ENCODE results near the gene SLC6A11. TPM values are rescaled to one million over a fixed set of nuclear protein-coding genes. Genes with fewer than 3 reads are reported as not detected.

SLC6A11 gene
- total RNA-seq, 1 donor from 2014 or later: 2.7 TPM

DNA sequence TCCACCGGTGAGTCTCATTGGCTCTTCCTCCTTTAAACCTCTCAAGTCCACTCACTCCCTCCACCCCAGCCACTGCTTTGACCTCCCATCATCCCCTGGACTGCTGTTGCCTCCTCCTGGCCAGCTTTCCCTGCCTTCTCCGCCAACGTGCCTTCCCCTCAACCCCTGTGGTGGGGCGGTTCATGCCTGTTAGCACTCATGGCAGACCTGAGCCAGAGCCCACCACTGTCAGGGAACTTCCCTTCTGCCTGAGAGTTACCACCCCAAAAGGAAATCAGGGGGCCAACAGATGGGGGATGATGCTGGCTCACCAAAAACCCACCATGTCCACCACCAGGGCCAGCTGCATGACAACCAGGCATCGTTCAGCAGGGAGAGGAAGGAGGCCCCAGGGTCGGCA is 132.3 kb downstream of the SLC6A11 start:
- Mint-ChIP-seq H3K9me3 (no peaks in the 10 kb centered on the region), H3K36me3 (no peaks in the 10 kb centered on the region), H3K4me3 (no peak overlapping the region), H3K27ac (no peak overlapping the region), H3K27me3 (ENCODE audit: low read depth) (peaks cover 34% of the 10 kb centered on the region), H3K4me1 (no peaks in the 10 kb centered on the region)
- no peak for TF ChIP-seq CTCF (IDR thresholded peaks at IDR 0.05; ENCODE audit: unreplicated experiment)
- no peak for DNase-seq (ENCODE audit: low spot score in 2 of 2, unreplicated experiment in 2 of 2)

DNA sequence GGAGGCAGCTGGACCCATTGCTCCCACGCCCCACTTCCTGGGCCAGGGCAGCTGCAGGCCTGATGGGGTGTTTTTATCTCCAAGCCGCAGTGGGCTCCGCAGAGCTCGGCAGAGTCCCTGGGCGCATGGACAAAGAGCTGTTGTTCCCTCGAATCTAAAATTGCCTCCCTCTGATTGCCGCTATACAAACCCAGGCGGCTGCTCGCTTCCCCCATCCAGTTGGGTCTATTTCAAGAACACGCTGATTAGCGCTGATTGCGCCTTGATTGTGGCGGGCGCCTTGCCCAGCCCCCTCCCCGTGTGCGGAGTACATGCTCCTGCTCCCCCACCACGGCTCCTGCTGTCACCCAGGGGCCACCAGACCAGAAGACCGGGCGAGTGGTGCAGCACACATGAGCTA is 133.2 kb downstream of the SLC6A11 start:
- H3K36me3 Mint-ChIP-seq: no peaks in the 10 kb centered on the region
- H3K4me3 Mint-ChIP-seq: no peak overlapping the region
- no peak overlapping the region for H3K27ac Mint-ChIP-seq
- no peak for TF ChIP-seq CTCF (IDR thresholded peaks at IDR 0.05; ENCODE audit: unreplicated experiment)
- H3K27me3 Mint-ChIP-seq (ENCODE audit: low read depth): peaks cover 43% of the 10 kb centered on the region
- no peaks in the 10 kb centered on the region for H3K4me1 Mint-ChIP-seq
- H3K9me3 Mint-ChIP-seq: no peaks in the 10 kb centered on the region
- no peak for DNase-seq (ENCODE audit: low spot score in 2 of 2, unreplicated experiment in 2 of 2)

DNA sequence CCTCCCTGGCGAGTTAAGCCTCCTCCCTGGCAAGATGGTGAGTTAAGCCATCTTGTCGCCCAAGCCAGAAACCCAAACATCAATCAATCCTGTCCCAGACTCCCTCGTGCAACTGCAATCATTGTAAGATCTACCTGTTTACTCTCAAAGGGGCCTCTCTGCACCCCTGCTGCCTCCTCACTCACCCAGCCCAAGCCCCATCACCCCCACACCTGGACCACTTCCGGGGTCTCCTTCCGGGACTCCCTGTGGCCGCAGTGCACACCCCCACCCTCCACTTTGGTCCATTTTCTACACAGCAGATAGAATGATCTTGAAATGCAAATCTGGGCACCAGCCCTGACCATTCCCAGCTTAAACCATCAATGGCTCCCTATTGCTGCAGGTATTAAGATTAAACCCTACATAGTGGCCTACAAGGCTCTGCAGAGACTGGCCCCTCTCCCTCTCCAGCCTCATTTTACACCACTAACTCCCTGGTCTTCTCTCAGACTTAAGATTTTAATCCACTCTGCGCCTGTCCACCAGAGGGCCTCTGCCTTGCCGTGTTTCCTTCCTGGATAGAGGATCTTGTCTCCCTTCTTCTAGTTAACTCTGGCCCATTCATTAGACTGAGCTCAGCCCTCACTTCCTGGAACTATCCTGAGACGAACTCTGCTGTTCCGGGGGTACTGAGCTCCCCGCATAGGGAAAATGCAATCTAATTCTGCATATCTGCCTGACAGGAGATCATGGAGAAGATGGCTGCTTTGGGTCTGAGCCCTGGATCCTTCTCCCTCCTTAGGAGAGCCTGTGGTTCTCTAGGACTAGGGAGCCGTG is 134.7 kb downstream of the SLC6A11 start:
- Mint-ChIP-seq H3K36me3 (no peaks in the 10 kb centered on the region), H3K4me1 (no peaks in the 10 kb centered on the region), H3K27ac (no peak overlapping the region), H3K9me3 (no peaks in the 10 kb centered on the region), H3K4me3 (no peak overlapping the region), H3K27me3 (ENCODE audit: low read depth) (peaks cover 53% of the 10 kb centered on the region)
- TF ChIP-seq CTCF (IDR thresholded peaks at IDR 0.05; ENCODE audit: unreplicated experiment): peak; percentile 35
- DNase-seq (ENCODE audit: low spot score in 2 of 2, unreplicated experiment in 2 of 2): no peak

GRCh38 chr3:10951295-10951926 is 135.4 kb downstream of the SLC6A11 start:
- H3K27me3 Mint-ChIP-seq (ENCODE audit: low read depth): peaks cover 59% of the 10 kb centered on the region
- H3K27ac Mint-ChIP-seq: no peak overlapping the region
- H3K36me3 Mint-ChIP-seq: no peaks in the 10 kb centered on the region
- DNase-seq (ENCODE audit: low spot score in 2 of 2, unreplicated experiment in 2 of 2): no peak
- no peak overlapping the region for H3K4me3 Mint-ChIP-seq
- H3K4me1 Mint-ChIP-seq: no peaks in the 10 kb centered on the region
- TF ChIP-seq CTCF (IDR thresholded peaks at IDR 0.05; ENCODE audit: unreplicated experiment): no peak
- H3K9me3 Mint-ChIP-seq: no peaks in the 10 kb centered on the region

- DNase-seq (ENCODE audit: low spot score in 2 of 2, unreplicated experiment in 2 of 2): no peak
- no peak for TF ChIP-seq CTCF (IDR thresholded peaks at IDR 0.05; ENCODE audit: unreplicated experiment)
- H3K4me1 Mint-ChIP-seq: no peaks in the 10 kb centered on the region
- peaks cover 65% of the 10 kb centered on the region for H3K27me3 Mint-ChIP-seq (ENCODE audit: low read depth)
- no peaks in the 10 kb centered on the region for H3K9me3 Mint-ChIP-seq
- no peaks in the 10 kb centered on the region for H3K36me3 Mint-ChIP-seq
- no peak overlapping the region for H3K27ac Mint-ChIP-seq
- no peak overlapping the region for H3K4me3 Mint-ChIP-seq
These were observed 136.5 kb downstream of the SLC6A11 start for GRCh38 chr3:10952525-10952924.

All from mesothelial cell of epicardium (in vitro differentiated cells).